ENCODE measurements around the gene ZNF436.

The ZNF436 gene

GRCh38 chr1:23356471-23357137 is 13.0 kb downstream of the ZNF436 start:
- peaks cover 21 to 29% (median 23%) of the 10 kb centered on the region in 5 donors for H3K36me3 ChIP-seq (ENCODE audit: control insufficient read depth in 5 of 5, insufficient read depth in 5 of 5, low read length in 5 of 5)
- H3K9me3 ChIP-seq (ENCODE audit: control insufficient read depth in 5 of 5, low read length in 5 of 5) = peaks cover 17 to 30% (median 23%) of the 10 kb centered on the region in 5 donors
- no peak overlapping the region for H3K27ac ChIP-seq (ENCODE audit: low read depth, low read length)
- no peak overlapping the region for H3K9ac ChIP-seq (ENCODE audit: low read length in 5 of 5)
- no peaks in the 10 kb centered on the region for H3K27me3 ChIP-seq (ENCODE audit: control insufficient read depth in 5 of 5, insufficient read depth in 4 of 5, low read length in 5 of 5)
- no peak overlapping the region for H3K4me3 ChIP-seq (ENCODE audit: low read depth in 1 of 5, low read length in 5 of 5)
- peaks cover 0 to 8% (median 2%) of the 10 kb centered on the region in 5 donors for H3K4me1 ChIP-seq (ENCODE audit: control insufficient read depth in 5 of 5, insufficient read depth in 5 of 5, low read length in 5 of 5)

- peaks cover 0 to 6% (median 2%) of the 10 kb centered on the region in 5 donors for H3K36me3 ChIP-seq (ENCODE audit: control insufficient read depth in 5 of 5, insufficient read depth in 5 of 5, low read length in 5 of 5)
- H3K27ac ChIP-seq (ENCODE audit: low read depth, low read length) = no peak overlapping the region
- no peak overlapping the region for H3K9ac ChIP-seq (ENCODE audit: low read length in 5 of 5)
- peaks cover 0 to 7% (median 0%) of the 10 kb centered on the region in 5 donors for H3K9me3 ChIP-seq (ENCODE audit: control insufficient read depth in 5 of 5, low read length in 5 of 5)
- H3K4me3 ChIP-seq (ENCODE audit: low read depth in 1 of 5, low read length in 5 of 5) = no peak overlapping the region
- no peaks in the 10 kb centered on the region for H3K27me3 ChIP-seq (ENCODE audit: control insufficient read depth in 5 of 5, insufficient read depth in 4 of 5, low read length in 5 of 5)
- peaks cover 0 to 8% (median 2%) of the 10 kb centered on the region in 5 donors for H3K4me1 ChIP-seq (ENCODE audit: control insufficient read depth in 5 of 5, insufficient read depth in 5 of 5, low read length in 5 of 5)
Measured at GRCh38 chr1:23354245-23354644, 15.4 kb downstream of the ZNF436 start.

GRCh38 chr1:23352096-23352695 is 17.4 kb downstream of the ZNF436 start:
- Histone ChIP-seq H3K36me3 (ENCODE audit: control insufficient read depth in 5 of 5, insufficient read depth in 5 of 5, low read length in 5 of 5) (no peaks in the 10 kb centered on the region), H3K27me3 (ENCODE audit: control insufficient read depth in 5 of 5, insufficient read depth in 4 of 5, low read length in 5 of 5) (no peaks in the 10 kb centered on the region), H3K9me3 (ENCODE audit: control insufficient read depth in 5 of 5, low read length in 5 of 5) (no peaks in the 10 kb centered on the region), H3K4me1 (ENCODE audit: control insufficient read depth in 5 of 5, insufficient read depth in 5 of 5, low read length in 5 of 5) (peaks cover 0 to 2% (median 0%) of the 10 kb centered on the region in 5 donors), H3K4me3 (ENCODE audit: low read depth in 1 of 5, low read length in 5 of 5) (no peak overlapping the region), H3K27ac (ENCODE audit: low read depth, low read length) (no peak overlapping the region), H3K9ac (ENCODE audit: low read length in 5 of 5) (no peak overlapping the region)

DNA sequence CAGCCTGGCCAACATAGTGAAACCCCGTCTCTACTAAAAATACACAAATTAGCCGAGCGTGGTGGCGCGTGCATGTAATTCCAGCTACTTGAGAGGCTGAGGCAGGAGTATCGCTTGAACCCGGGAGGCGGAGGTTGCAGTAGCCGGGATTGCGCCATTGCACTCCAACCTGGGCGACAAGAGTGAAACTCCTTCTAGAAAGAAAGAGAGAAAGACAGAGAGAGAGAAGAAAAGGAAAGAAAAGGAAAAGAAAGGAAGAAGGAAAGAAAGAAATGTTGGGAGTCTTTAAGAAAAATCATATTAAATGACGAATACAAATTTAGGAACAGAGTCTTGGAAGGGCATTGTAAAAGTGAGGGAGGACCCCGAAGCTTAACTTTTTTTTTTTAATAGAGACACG is 23.7 kb downstream of the ZNF436 start:
- Histone ChIP-seq H3K27me3 (ENCODE audit: control insufficient read depth in 5 of 5, insufficient read depth in 4 of 5, low read length in 5 of 5) (no peaks in the 10 kb centered on the region), H3K27ac (ENCODE audit: low read depth, low read length) (no peak overlapping the region), H3K4me1 (ENCODE audit: control insufficient read depth in 5 of 5, insufficient read depth in 5 of 5, low read length in 5 of 5) (peaks cover 0 to 33% (median 30%) of the 10 kb centered on the region in 5 donors), H3K4me3 (ENCODE audit: low read depth in 1 of 5, low read length in 5 of 5) (no peak overlapping the region), H3K9me3 (ENCODE audit: control insufficient read depth in 5 of 5, low read length in 5 of 5) (no peaks in the 10 kb centered on the region), H3K36me3 (ENCODE audit: control insufficient read depth in 5 of 5, insufficient read depth in 5 of 5, low read length in 5 of 5) (no peaks in the 10 kb centered on the region), H3K9ac (ENCODE audit: low read length in 5 of 5) (no peak overlapping the region)

DNA sequence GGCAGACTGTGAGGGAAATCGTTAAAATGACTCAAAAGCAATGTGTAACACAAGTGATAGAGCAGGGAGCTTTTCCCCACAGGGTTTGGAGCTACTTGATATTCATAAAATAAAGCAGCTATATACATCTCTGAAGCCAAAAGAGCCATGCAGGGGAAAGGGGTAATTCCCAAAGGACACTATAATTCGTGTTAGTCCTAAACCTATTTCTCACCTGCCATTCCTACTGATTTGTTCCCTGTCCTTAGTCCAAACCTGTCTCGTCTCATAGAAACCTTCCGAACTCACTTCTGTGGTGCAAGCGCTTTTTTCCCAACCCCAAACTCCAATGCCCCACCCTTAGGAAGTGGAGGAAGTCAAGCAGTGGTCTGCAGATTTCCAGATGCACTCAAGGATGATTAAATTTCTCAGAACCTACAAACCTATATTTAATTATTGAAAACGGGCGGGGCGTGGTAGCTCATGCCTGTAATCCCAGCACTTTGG is 24.6 kb downstream of the ZNF436 start:
- Histone ChIP-seq H3K4me3 (ENCODE audit: low read depth in 1 of 5, low read length in 5 of 5) (peak overlapping the region; percentile 67 to 84 (median 76)), H3K36me3 (ENCODE audit: control insufficient read depth in 5 of 5, insufficient read depth in 5 of 5, low read length in 5 of 5) (no peaks in the 10 kb centered on the region), H3K9me3 (ENCODE audit: control insufficient read depth in 5 of 5, low read length in 5 of 5) (no peaks in the 10 kb centered on the region), H3K27me3 (ENCODE audit: control insufficient read depth in 5 of 5, insufficient read depth in 4 of 5, low read length in 5 of 5) (no peaks in the 10 kb centered on the region), H3K4me1 (ENCODE audit: control insufficient read depth in 5 of 5, insufficient read depth in 5 of 5, low read length in 5 of 5) (peaks cover 0 to 39% (median 38%) of the 10 kb centered on the region in 5 donors), H3K27ac (ENCODE audit: low read depth, low read length) (peak overlapping the region; percentile 96), H3K9ac (ENCODE audit: low read length in 5 of 5) (peak overlapping the region; percentile 75 to 95 (median 85))

- no peaks in the 10 kb centered on the region for H3K9me3 ChIP-seq (ENCODE audit: control insufficient read depth in 5 of 5, low read length in 5 of 5)
- H3K36me3 ChIP-seq (ENCODE audit: control insufficient read depth in 5 of 5, insufficient read depth in 5 of 5, low read length in 5 of 5) = no peaks in the 10 kb centered on the region
- peaks cover 0 to 44% (median 42%) of the 10 kb centered on the region in 5 donors for H3K4me1 ChIP-seq (ENCODE audit: control insufficient read depth in 5 of 5, insufficient read depth in 5 of 5, low read length in 5 of 5)
- peak within 1 kb of the TSS; percentile 67 to 85 (median 76) for H3K4me3 ChIP-seq (ENCODE audit: low read depth in 1 of 5, low read length in 5 of 5)
- H3K27me3 ChIP-seq (ENCODE audit: control insufficient read depth in 5 of 5, insufficient read depth in 4 of 5, low read length in 5 of 5) = no peaks in the 10 kb centered on the region
- peak within 1 kb of the TSS; percentile 79 to 95 (median 91) for H3K9ac ChIP-seq (ENCODE audit: low read length in 5 of 5)
- peak within 1 kb of the TSS; percentile 96 for H3K27ac ChIP-seq (ENCODE audit: low read depth, low read length)
Measured at GRCh38 chr1:23344111-23344986, 25.3 kb downstream of the ZNF436 start, which contains the start of gene HNRNPR. Gene HNRNPR (minus strand): TSS chr1:23344284. CDS start chr1:23341008, 3,276 bp downstream.

GRCh38 chr1:23343221-23344110 is 26.2 kb downstream of the ZNF436 start:
- H3K4me1 ChIP-seq (ENCODE audit: control insufficient read depth in 5 of 5, insufficient read depth in 5 of 5, low read length in 5 of 5) = peaks cover 0 to 50% (median 48%) of the 10 kb centered on the region in 5 donors
- peak overlapping the region; percentile 96 for H3K27ac ChIP-seq (ENCODE audit: low read depth, low read length)
- no peaks in the 10 kb centered on the region for H3K27me3 ChIP-seq (ENCODE audit: control insufficient read depth in 5 of 5, insufficient read depth in 4 of 5, low read length in 5 of 5)
- peak overlapping the region; percentile 79 to 94 (median 89) for H3K9ac ChIP-seq (ENCODE audit: low read length in 5 of 5)
- H3K4me3 ChIP-seq (ENCODE audit: low read depth in 1 of 5, low read length in 5 of 5) = peak overlapping the region; percentile 67 to 85 (median 71)
- no peaks in the 10 kb centered on the region for H3K36me3 ChIP-seq (ENCODE audit: control insufficient read depth in 5 of 5, insufficient read depth in 5 of 5, low read length in 5 of 5)
- H3K9me3 ChIP-seq (ENCODE audit: control insufficient read depth in 5 of 5, low read length in 5 of 5) = no peaks in the 10 kb centered on the region

DNA sequence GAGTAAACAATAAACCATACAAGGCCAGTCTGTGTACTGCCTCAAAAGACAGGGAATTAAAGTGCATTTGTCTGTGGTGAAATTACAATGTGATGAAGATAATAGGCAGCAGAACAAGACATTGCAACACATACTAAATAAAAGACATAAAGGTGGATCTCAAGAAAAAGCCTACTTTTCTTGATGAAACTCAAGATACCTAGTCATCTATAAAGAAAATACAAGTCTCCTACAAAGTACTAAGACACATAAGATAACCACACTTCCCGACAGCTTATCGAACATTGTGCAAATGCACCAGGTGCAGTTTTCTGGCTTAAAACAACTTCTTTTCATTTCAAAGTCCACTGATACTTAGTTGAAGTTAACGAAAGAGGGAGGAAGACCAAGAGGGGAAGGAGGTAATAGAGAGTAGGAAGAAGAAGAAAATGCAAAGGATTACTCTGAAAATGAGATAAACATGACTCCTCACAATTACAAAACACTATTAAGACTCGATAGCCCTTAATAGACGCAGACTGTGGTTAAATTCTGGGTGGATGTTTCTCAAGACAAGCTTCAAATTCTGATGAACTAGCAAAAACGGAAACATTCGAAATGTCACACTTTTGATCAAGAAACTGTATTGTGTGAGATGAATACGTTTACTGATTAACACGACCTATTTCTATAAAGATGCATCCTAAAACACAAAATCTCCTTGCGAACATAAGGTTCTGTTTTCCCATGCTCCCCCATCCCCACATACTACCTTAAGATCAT is 27.5 kb downstream of the ZNF436 start:
- peak overlapping the region; percentile 96 for H3K27ac ChIP-seq (ENCODE audit: low read depth, low read length)
- peaks cover 0 to 55% (median 51%) of the 10 kb centered on the region in 5 donors for H3K4me1 ChIP-seq (ENCODE audit: control insufficient read depth in 5 of 5, insufficient read depth in 5 of 5, low read length in 5 of 5)

More for the DNA sequence above, 27.5 kb downstream of the ZNF436 start:
- no peaks in the 10 kb centered on the region for H3K9me3 ChIP-seq (ENCODE audit: control insufficient read depth in 5 of 5, low read length in 5 of 5)
- H3K9ac ChIP-seq (ENCODE audit: low read length in 5 of 5) = peak overlapping the region in 4 of 5 donors; percentile 79 to 94 (median 90)
- H3K36me3 ChIP-seq (ENCODE audit: control insufficient read depth in 5 of 5, insufficient read depth in 5 of 5, low read length in 5 of 5) = peaks cover under 1 to 8% (median 6%) of the 10 kb centered on the region in 5 donors
- H3K4me3 ChIP-seq (ENCODE audit: low read depth in 1 of 5, low read length in 5 of 5) = peak overlapping the region; percentile 10 to 84 (median 68)
- no peaks in the 10 kb centered on the region for H3K27me3 ChIP-seq (ENCODE audit: control insufficient read depth in 5 of 5, insufficient read depth in 4 of 5, low read length in 5 of 5)
